Colonic mucosa (tissue), 4 donors: ENCODE data around the gene PTGER1. TPM values are rescaled to one million over a fixed set of nuclear protein-coding genes. Genes with fewer than 3 reads are reported as not detected.

Experiments
- DNase-seq: peaks from one replicate; pipeline ENCODE4 v3.0.0-alpha.2; 2020
- H3K27ac ChIP-seq: fragments of 200-600 bp; one replicate; pipeline ENCODE4 v1.8.0; 2021
- H3K27me3 ChIP-seq: fragments of 200-600 bp; one replicate; pipeline ENCODE4 v1.8.0; 2021
- H3K36me3 ChIP-seq: fragments of 200-600 bp; one replicate; pipeline ENCODE4 v1.8.0; 2021
- H3K4me1 ChIP-seq: fragments of 200-600 bp; one replicate; pipeline ENCODE4 v1.8.0; 2021; ENCODE audit warnings: mild to moderate bottlenecking
- H3K4me3 ChIP-seq: fragments of 200-600 bp; one replicate; pipeline ENCODE4 v1.8.0; 2021
- H3K9ac ChIP-seq, 2 donors: one replicate each; pipeline ENCODE4 v1.7.0; 2013; ENCODE audit warnings: control low read depth in 2 of 2, low read depth in 2 of 2, low read length in 2 of 2
- H3K9me3 ChIP-seq: fragments of 200-600 bp; one replicate; pipeline ENCODE4 v1.8.0; 2021
- intact Hi-C: fragments of 100-400 bp; cut with DNase I; formaldehyde crosslinking; loops from one replicate; pipeline ENCODE4 v1.14.1; 2022
- total RNA-seq, 2 donors: library from RNA; stranded (reverse); fragmentation: NEBNext Ultra II Directional in 1 of 2; extraction: Animal tissue kit (Norgen Biotek cat#: 25700) in 1 of 2; gene quantifications; one replicate each; pipeline ENCODE4 v1.2.1, GENCODE V29; 2021
- TF ChIP-seq, protein P1 (sequence below): fragments of 200-600 bp; IDR thresholded peaks from one replicate; pipeline ENCODE4 v1.8.0; 2022; ENCODE audit warnings: antibody characterized with exemption, mild to moderate bottlenecking
- donor health status: healthy.
- donor health status: DM: no; HTN: no; CAD: no.
- donor health status: DM: no; HTN: no; CAD: no.

The PTGER1 gene
- total RNA-seq, 2 donors from 2014 or later = 0.35 to 0.72 TPM

DNA sequence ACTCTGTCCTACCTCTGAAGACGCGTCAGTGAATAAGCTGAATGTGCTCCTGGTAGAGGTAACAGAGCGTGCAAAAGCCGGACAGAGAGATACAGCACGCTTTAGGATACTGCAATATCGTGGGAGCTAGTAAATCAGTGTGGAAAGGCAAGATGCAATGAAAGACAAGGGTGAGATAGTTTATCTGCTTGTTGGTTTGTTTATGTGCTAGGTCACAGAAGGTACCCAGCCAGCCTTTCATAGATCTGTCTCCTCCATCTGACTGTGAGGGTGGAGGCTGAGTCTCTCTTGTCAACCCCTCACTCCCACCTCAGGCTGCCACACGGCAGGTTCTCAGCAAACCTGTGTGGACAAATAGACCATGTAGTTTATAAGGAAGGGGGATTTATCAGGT lies 21.7 kb upstream of the PTGER1 start:
- H3K36me3 ChIP-seq = no peaks in the 10 kb centered on the region
- H3K4me1 ChIP-seq = peaks cover 20% of the 10 kb centered on the region
- TF ChIP-seq, protein P1, sequence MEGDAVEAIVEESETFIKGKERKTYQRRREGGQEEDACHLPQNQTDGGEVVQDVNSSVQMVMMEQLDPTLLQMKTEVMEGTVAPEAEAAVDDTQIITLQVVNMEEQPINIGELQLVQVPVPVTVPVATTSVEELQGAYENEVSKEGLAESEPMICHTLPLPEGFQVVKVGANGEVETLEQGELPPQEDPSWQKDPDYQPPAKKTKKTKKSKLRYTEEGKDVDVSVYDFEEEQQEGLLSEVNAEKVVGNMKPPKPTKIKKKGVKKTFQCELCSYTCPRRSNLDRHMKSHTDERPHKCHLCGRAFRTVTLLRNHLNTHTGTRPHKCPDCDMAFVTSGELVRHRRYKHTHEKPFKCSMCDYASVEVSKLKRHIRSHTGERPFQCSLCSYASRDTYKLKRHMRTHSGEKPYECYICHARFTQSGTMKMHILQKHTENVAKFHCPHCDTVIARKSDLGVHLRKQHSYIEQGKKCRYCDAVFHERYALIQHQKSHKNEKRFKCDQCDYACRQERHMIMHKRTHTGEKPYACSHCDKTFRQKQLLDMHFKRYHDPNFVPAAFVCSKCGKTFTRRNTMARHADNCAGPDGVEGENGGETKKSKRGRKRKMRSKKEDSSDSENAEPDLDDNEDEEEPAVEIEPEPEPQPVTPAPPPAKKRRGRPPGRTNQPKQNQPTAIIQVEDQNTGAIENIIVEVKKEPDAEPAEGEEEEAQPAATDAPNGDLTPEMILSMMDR = no peak
- H3K27ac ChIP-seq = peak overlapping the region; percentile 95
- H3K9me3 ChIP-seq = no peaks in the 10 kb centered on the region
- H3K4me3 ChIP-seq = no peak overlapping the region
- no peak for DNase-seq
- intact Hi-C loops = no loop called here
- H3K27me3 ChIP-seq = no peaks in the 10 kb centered on the region
- H3K9ac ChIP-seq = peak overlapping the region; percentile 8 to 69

DNA sequence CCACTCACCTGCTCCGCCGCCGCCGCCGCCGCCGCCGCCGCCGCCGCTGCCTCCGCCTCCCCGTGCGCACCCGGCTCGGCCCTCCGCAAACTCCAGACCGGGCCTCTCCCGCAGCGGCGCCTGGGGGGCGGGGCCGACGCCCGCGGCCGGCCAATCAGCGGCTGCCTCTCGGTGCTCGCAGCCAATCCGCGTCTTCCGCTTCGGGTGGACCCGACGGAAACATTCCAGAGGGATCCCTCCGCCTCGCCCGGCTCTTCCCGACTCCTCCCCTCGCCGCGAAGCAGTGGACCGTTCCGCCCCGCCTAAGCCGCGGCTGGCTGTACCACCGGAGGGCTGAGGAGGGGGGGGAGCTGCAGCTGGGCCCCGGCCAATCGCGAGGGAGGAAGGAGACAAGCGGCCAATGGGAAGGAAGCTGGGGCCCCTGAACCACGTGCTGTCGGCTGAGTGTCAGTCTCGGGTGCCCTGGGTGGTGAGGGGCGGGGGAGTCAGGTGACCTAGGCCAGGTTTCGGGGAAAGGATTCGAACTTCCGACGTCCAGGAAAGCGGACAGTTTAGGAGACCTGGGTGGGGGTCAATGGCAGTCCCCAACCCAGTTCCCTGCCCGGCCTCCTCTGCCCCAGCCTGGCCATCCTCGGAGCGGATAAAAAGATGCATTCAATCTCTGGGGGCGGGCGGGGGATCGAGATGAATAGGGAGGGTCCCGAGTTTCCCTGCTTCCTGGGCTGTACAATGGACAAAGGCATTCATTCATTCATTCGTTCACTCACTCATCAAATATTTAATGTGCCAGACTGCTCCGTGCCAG lies 21.1 kb upstream of the PTGER1 start, which contains the start of gene GIPC1:
Gene GIPC1, minus strand, starts transcription at position 99 of the 805 bp plus-strand sequence. CDS start 13,151 bp downstream, outside the sequence.
- Histone ChIP-seq H3K4me3 (peak within 1 kb of the TSS; percentile 65), H3K36me3 (no peaks in the 10 kb centered on the region), H3K9ac (peak within 1 kb of the TSS; percentile 57 to 97), H3K9me3 (no peaks in the 10 kb centered on the region), H3K4me1 (peaks cover 20% of the 10 kb centered on the region), H3K27me3 (no peaks in the 10 kb centered on the region), H3K27ac (peak within 1 kb of the TSS; percentile 95)
- TF ChIP-seq, protein P1 = no peak
- DNase-seq = peak; percentile 97
- intact Hi-C loops = no loop called here

- H3K4me3 ChIP-seq = peak overlapping the region; percentile 65
- peaks cover 20% of the 10 kb centered on the region for H3K4me1 ChIP-seq
- intact Hi-C loops = no loop called here
- H3K9me3 ChIP-seq = no peaks in the 10 kb centered on the region
- TF ChIP-seq, protein P1 = no peak
- peak; percentile 59 for DNase-seq
- no peaks in the 10 kb centered on the region for H3K27me3 ChIP-seq
- H3K9ac ChIP-seq = peak overlapping the region; percentile 57 to 97
- H3K27ac ChIP-seq = peak overlapping the region; percentile 95
- H3K36me3 ChIP-seq = no peaks in the 10 kb centered on the region
Observed at GRCh38 chr19:14495672-14496028, 20.5 kb upstream of the PTGER1 start.

DNA sequence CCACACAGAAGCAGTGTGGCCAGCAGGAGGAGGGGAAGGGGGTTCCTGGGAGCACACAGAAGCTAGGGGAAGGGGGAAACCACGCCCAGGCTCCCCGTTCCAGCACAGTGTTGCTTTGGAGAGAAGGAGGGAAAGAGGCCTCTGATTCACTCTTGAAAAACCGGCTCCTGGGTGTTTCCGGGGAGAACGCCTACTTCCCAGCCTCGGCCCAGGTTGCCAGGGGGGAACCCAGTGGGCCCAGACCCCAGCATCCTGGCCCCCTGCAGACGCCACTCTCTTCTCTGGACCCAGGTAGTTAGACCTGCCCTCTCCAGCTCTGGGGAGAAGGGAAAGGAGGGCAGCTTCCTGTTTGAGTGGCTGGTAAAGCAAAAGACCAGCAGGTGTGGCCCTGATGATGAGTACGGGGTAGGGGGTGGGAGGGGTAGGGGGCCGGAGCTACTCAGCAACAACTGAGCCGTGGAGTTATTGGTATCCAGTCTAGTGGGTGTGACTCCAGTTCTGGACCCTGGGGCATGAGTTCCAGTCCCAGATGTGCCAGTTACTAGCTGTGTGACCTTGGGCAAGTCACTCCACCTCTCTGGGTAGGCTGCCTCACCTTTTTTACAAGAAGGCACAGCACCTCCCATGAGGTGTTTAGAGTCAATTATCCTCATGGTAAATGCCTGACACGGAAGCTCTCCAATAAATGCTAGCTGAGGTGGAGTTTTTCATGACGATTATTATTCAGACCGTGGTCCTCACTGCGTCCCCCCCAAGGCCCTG lies 19.9 kb upstream of the PTGER1 start:
- TF ChIP-seq, protein P1 = no peak
- Histone ChIP-seq H3K36me3 (no peaks in the 10 kb centered on the region), H3K27ac (peak overlapping the region; percentile 95), H3K4me1 (peaks cover 20% of the 10 kb centered on the region), H3K27me3 (no peaks in the 10 kb centered on the region), H3K9ac (peak overlapping the region; percentile 57 to 97), H3K9me3 (no peaks in the 10 kb centered on the region), H3K4me3 (peak overlapping the region; percentile 65)
- peak; percentile 70 for DNase-seq
- intact Hi-C loops = no loop called here

DNA sequence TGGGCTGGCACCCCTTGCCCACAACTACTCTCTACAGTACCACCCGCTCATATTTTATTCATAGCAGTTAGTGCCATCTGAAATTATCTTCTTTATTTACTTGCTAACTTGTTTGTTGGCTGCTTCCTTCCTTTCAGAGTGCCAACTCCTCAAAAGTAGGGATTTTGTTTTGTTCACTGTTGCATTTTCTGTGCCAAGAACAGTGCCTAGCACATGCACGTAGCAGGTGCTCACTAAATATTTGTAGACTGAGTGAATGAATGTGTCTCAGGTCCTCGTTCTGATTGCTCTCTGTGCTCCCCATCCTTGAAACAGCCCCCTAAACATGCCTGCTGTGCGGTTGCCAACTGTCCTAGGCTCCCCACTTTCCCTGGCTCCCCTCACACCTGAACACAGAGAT lies 19.3 kb upstream of the PTGER1 start:
- H3K36me3 ChIP-seq = no peaks in the 10 kb centered on the region
- no peaks in the 10 kb centered on the region for H3K27me3 ChIP-seq
- peaks cover 20% of the 10 kb centered on the region for H3K4me1 ChIP-seq
- H3K4me3 ChIP-seq = peak overlapping the region; percentile 65
- no peaks in the 10 kb centered on the region for H3K9me3 ChIP-seq
- TF ChIP-seq, protein P1 = no peak
- peak overlapping the region; percentile 46 to 97 for H3K9ac ChIP-seq
- peak overlapping the region; percentile 95 for H3K27ac ChIP-seq
- intact Hi-C loops = no loop called here
- no peak for DNase-seq
